ENCODE results near the gene EEPD1.
A peak's percentile ranks its signal among the peaks of the same experiment; 100 is the strongest.

EEPD1 gene

GRCh38 chr7:36217961-36218284 lies 64.9 kb downstream of the EEPD1 start:
- TF ChIP-seq ZBTB20 (tag by site-specific recombination; IDR thresholded peaks at IDR 0.05): no peak
- TF ChIP-seq ZNF132 (tag by site-specific recombination; IDR thresholded peaks at IDR 0.05; ENCODE audit: borderline replicate concordance): no peak
- TF ChIP-seq, protein P1, sequence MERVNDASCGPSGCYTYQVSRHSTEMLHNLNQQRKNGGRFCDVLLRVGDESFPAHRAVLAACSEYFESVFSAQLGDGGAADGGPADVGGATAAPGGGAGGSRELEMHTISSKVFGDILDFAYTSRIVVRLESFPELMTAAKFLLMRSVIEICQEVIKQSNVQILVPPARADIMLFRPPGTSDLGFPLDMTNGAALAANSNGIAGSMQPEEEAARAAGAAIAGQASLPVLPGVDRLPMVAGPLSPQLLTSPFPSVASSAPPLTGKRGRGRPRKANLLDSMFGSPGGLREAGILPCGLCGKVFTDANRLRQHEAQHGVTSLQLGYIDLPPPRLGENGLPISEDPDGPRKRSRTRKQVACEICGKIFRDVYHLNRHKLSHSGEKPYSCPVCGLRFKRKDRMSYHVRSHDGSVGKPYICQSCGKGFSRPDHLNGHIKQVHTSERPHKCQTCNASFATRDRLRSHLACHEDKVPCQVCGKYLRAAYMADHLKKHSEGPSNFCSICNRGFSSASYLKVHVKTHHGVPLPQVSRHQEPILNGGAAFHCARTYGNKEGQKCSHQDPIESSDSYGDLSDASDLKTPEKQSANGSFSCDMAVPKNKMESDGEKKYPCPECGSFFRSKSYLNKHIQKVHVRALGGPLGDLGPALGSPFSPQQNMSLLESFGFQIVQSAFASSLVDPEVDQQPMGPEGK (tag by site-specific recombination; IDR thresholded peaks at IDR 0.05): no peak
- TF ChIP-seq ZNF248 (tag by site-specific recombination; IDR thresholded peaks at IDR 0.05): no peak
- TF ChIP-seq ZNF521 (tag by site-specific recombination; IDR thresholded peaks at IDR 0.05): no peak
- TF ChIP-seq ZIC2 (tag by site-specific recombination; IDR thresholded peaks at IDR 0.05): no peak
- TF ChIP-seq ZNF146 (tag by site-specific recombination; IDR thresholded peaks at IDR 0.05): no peak
- no peak for TF ChIP-seq ZNF639 (tag by site-specific recombination; IDR thresholded peaks at IDR 0.05)
- H3K27ac ChIP-seq (ENCODE audit: extremely low read depth, low read depth, low read length): no peak overlapping the region
- no peaks in the 10 kb centered on the region for H3K9me3 ChIP-seq (ENCODE audit: control insufficient read depth, insufficient read depth, low read depth, low read length)
- no peaks in the 10 kb centered on the region for H3K36me3 ChIP-seq (ENCODE audit: control insufficient read depth in 2 of 2, insufficient read depth in 1 of 2, low read length in 2 of 2)
- ChIA-PET POLR2A (no interaction called here), CTCF (interaction anchor here (0.6 kb wide), 1 partner anchor 20 kb away, joined by 3 read pairs; no protein-coding TSS in a partner anchor)
- no peak overlapping the region for H3K4me3 ChIP-seq (ENCODE audit: low read depth, low read length)
- H3K4me1 ChIP-seq (ENCODE audit: control insufficient read depth, insufficient read depth, low read length): no peaks in the 10 kb centered on the region

DNA sequence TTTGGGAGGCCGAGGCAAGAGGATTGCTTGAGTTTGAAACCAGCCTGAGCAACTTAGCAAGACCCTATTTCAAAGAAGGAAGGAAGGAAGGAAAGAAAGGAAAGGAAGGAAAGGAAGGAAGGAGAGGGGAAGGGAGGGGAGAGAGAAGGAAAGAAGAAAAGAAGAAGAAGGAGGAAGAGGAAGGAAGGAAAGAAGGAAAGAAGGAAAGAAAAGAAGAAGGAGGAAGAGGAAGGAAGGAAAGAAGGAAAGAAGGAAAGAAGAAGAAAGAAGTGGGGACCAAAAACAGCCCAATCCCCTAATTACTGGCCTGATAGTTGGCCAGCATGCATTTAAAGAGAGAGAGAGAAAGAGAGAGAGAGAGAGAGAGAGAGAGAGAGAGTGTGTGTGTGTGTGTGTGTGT lies 66.4 kb downstream of the EEPD1 start:
- POLR2A ChIA-PET: no interaction called here
- Histone ChIP-seq H3K9me3 (ENCODE audit: control insufficient read depth, insufficient read depth, low read depth, low read length) (no peaks in the 10 kb centered on the region), H3K4me1 (ENCODE audit: control insufficient read depth, insufficient read depth, low read length) (no peaks in the 10 kb centered on the region), H3K27ac (ENCODE audit: extremely low read depth, low read depth, low read length) (no peak overlapping the region), H3K4me3 (ENCODE audit: low read depth, low read length) (no peak overlapping the region), H3K36me3 (ENCODE audit: control insufficient read depth in 2 of 2, insufficient read depth in 1 of 2, low read length in 2 of 2) (no peaks in the 10 kb centered on the region)
- TF ChIP-seq ZSCAN4 (tag by site-specific recombination; IDR thresholded peaks at IDR 0.05): peak; percentile 45; the same call in 1 of the 2 replicates
- TF ChIP-seq BCL11A (tag by site-specific recombination; IDR thresholded peaks at IDR 0.05; ENCODE audit: low read depth): no peak
- no peak for TF ChIP-seq ZIC2 (tag by site-specific recombination; IDR thresholded peaks at IDR 0.05)
- TF ChIP-seq ZNF366 (tag by site-specific recombination; conservative IDR thresholded peaks at IDR 0.05): peak; percentile 89
- no peak for TF ChIP-seq ZNF184 (tag by site-specific recombination; IDR thresholded peaks at IDR 0.05)
- TF ChIP-seq ZNF596 (tag by site-specific recombination; IDR thresholded peaks at IDR 0.05): peak; percentile 80
- CTCF ChIA-PET: no interaction called here

GRCh38 chr7:36223851-36224250 lies 70.8 kb downstream of the EEPD1 start:
- no peak overlapping the region for H3K4me3 ChIP-seq (ENCODE audit: low read depth, low read length)

More at GRCh38 chr7:36223851-36224250, 70.8 kb downstream of the EEPD1 start:
- ChIA-PET CTCF (interaction anchor here (0.6 kb wide), 1 partner anchor 25 kb away, joined by 7 read pairs; no protein-coding TSS in a partner anchor), POLR2A (no interaction called here)
- Histone ChIP-seq H3K27ac (ENCODE audit: extremely low read depth, low read depth, low read length) (no peak overlapping the region), H3K4me1 (ENCODE audit: control insufficient read depth, insufficient read depth, low read length) (peaks cover 8% of the 10 kb centered on the region; the same call in 1 of the 2 replicates), H3K36me3 (ENCODE audit: control insufficient read depth in 2 of 2, insufficient read depth in 1 of 2, low read length in 2 of 2) (no peaks in the 10 kb centered on the region), H3K9me3 (ENCODE audit: control insufficient read depth, insufficient read depth, low read depth, low read length) (no peaks in the 10 kb centered on the region)
- TF ChIP-seq GLIS2 (tag by site-specific recombination; IDR thresholded peaks at IDR 0.05): no peak
- TF ChIP-seq, protein P2, sequence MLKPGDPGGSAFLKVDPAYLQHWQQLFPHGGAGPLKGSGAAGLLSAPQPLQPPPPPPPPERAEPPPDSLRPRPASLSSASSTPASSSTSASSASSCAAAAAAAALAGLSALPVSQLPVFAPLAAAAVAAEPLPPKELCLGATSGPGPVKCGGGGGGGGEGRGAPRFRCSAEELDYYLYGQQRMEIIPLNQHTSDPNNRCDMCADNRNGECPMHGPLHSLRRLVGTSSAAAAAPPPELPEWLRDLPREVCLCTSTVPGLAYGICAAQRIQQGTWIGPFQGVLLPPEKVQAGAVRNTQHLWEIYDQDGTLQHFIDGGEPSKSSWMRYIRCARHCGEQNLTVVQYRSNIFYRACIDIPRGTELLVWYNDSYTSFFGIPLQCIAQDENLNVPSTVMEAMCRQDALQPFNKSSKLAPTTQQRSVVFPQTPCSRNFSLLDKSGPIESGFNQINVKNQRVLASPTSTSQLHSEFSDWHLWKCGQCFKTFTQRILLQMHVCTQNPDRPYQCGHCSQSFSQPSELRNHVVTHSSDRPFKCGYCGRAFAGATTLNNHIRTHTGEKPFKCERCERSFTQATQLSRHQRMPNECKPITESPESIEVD (tag by site-specific recombination; IDR thresholded peaks at IDR 0.05): 0 out of 2 replicates have a peak, but pooled peaks have one; percentile 15
